Endodermal cell (in vitro differentiated cells): Measurements from ENCODE around the gene CD44. TPM values are rescaled to one million over a fixed set of nuclear protein-coding genes. Genes with fewer than 3 reads are reported as not detected.

Experiments used
- DNase-seq: peaks from one replicate; pipeline ENCODE4 v3.0.0-alpha.2; 2017
- H3K27ac ChIP-seq: 2 replicates; pipeline ENCODE4 v1.5.1; 2013; ENCODE audit warnings: mild to moderate bottlenecking, low read depth, low read length, moderate library complexity
- H3K27me3 ChIP-seq: 2 replicates; pipeline ENCODE4 v1.6.1; 2013; ENCODE audit warnings: mild to moderate bottlenecking, low read length, moderate library complexity; ENCODE audit not compliant: insufficient read depth, control insufficient read depth, poor library complexity, severe bottlenecking
- H3K36me3 ChIP-seq: 2 replicates; pipeline ENCODE4 v1.7.0; 2013; ENCODE audit warnings: mild to moderate bottlenecking, low read length, moderate library complexity; ENCODE audit not compliant: control insufficient read depth, insufficient read depth
- H3K4me1 ChIP-seq: one replicate; pipeline ENCODE4 v1.7.0; 2013; ENCODE audit warnings: low read length; ENCODE audit not compliant: control insufficient read depth, insufficient read depth
- H3K4me3 ChIP-seq: 2 replicates; pipeline ENCODE4 v1.5.1; 2013; ENCODE audit warnings: mild to moderate bottlenecking, low read length, moderate library complexity
- H3K9ac ChIP-seq: 2 replicates; pipeline ENCODE4 v1.6.1; 2013; ENCODE audit warnings: mild to moderate bottlenecking, low read length, moderate library complexity; ENCODE audit not compliant: poor library complexity, severe bottlenecking; ENCODE audit errors: extremely low read depth
- H3K9me3 ChIP-seq: 2 replicates; pipeline ENCODE4 v1.6.1; 2013; ENCODE audit warnings: mild to moderate bottlenecking, low read length, moderate library complexity; ENCODE audit not compliant: control insufficient read depth
- H3K27ac Mint-ChIP-seq: 2 replicates; pipeline ENCODE4 v1.8.0; 2020; ENCODE audit warnings: mixed read lengths
- H3K27me3 Mint-ChIP-seq: 2 replicates; pipeline ENCODE4 v1.8.0; 2021; ENCODE audit warnings: mild to moderate bottlenecking, mixed read lengths; ENCODE audit not compliant: insufficient read depth
- H3K36me3 Mint-ChIP-seq: 2 replicates; pipeline ENCODE4 v1.8.0; 2020; ENCODE audit warnings: low read depth, mixed read lengths
- H3K4me1 Mint-ChIP-seq: 2 replicates; pipeline ENCODE4 v1.8.0; 2020; ENCODE audit warnings: mixed read lengths
- H3K4me3 Mint-ChIP-seq: 2 replicates; pipeline ENCODE4 v1.8.0; 2020; ENCODE audit warnings: mild to moderate bottlenecking, moderate library complexity, mixed read lengths
- H3K9me3 Mint-ChIP-seq: 2 replicates; pipeline ENCODE4 v1.8.0; 2020; ENCODE audit warnings: mild to moderate bottlenecking, mixed read lengths
- CTCF ChIP-seq: fragments of 200-600 bp; sonication (generic); conservative IDR thresholded peaks from 2 replicates; pipeline ENCODE4 v1.5.0; 2021; ENCODE audit warnings: antibody characterized with exemption, mild to moderate bottlenecking
- WGBS, 2 experiments: methylation state at CpG; one replicate each; pipeline versions ENCODE4 v1.1.5 to v1.1.7; 2013; ENCODE audit warnings: missing lambda C conversion rate in 2 of 2, mixed read lengths in 1 of 2; ENCODE audit not compliant: insufficient coverage in 1 of 2, insufficient read length in 1 of 2; 5-methylcytosine and 5-hydroxymethylcytosine counted together
- total RNA-seq, 2 donors: library from RNA; stranded (reverse); fragmentation: NEBNext Ultra II Directional in 1 of 2; extraction: Animal tissue kit (Norgen Biotek cat#: 25700) in 1 of 2; gene quantifications; 2 replicates in 1 of 2; 3 replicates in 1 of 2; pipeline ENCODE4 v1.2.1, GENCODE V29; 2021

Gene CD44
- total RNA-seq, 2 donors from 2014 or later = 1.2 to 4.6 TPM

GRCh38 chr11:35099278-35100012 lies 39.5 kb upstream of the CD44 start:
- 91 to 92% methylated on average over 5 to 6 of the region's 6 CpGs for WGBS, 2 experiments
- Histone ChIP-seq H3K4me3 (no peak overlapping the region), H3K36me3 (no peaks in the 10 kb centered on the region), H3K9ac (no peak overlapping the region), H3K4me1 (no peaks in the 10 kb centered on the region), H3K27me3 (no peaks in the 10 kb centered on the region), H3K9me3 (no peaks in the 10 kb centered on the region), H3K27ac (no peak overlapping the region)
- TF ChIP-seq CTCF = no peak
- H3K9me3 Mint-ChIP-seq = no peaks in the 10 kb centered on the region
- H3K27ac Mint-ChIP-seq = no peak overlapping the region
- H3K27me3 Mint-ChIP-seq = peaks cover 2% of the 10 kb centered on the region
- no peak for DNase-seq
- H3K4me1 Mint-ChIP-seq = peaks cover 2% of the 10 kb centered on the region
- H3K36me3 Mint-ChIP-seq = no peaks in the 10 kb centered on the region
- no peak overlapping the region for H3K4me3 Mint-ChIP-seq

- Mint-ChIP-seq H3K9me3 (no peaks in the 10 kb centered on the region), H3K4me3 (no peak overlapping the region), H3K27ac (no peak overlapping the region), H3K36me3 (no peaks in the 10 kb centered on the region), H3K27me3 (peaks cover 2% of the 10 kb centered on the region), H3K4me1 (peaks cover 2% of the 10 kb centered on the region)
- Histone ChIP-seq H3K36me3 (no peaks in the 10 kb centered on the region), H3K27me3 (no peaks in the 10 kb centered on the region), H3K27ac (no peak overlapping the region), H3K4me3 (no peak overlapping the region), H3K9ac (no peak overlapping the region), H3K4me1 (no peaks in the 10 kb centered on the region), H3K9me3 (no peaks in the 10 kb centered on the region)
- no peak for DNase-seq
- TF ChIP-seq CTCF = no peak
- 95 to 96% methylated on average over 2 to 6 of the region's 6 CpGs for WGBS, 2 experiments
These were observed 39.0 kb upstream of the CD44 start for GRCh38 chr11:35100013-35100383.

- H3K9me3 Mint-ChIP-seq = no peaks in the 10 kb centered on the region
- TF ChIP-seq CTCF = no peak
- no peak overlapping the region for H3K27ac ChIP-seq
- no peaks in the 10 kb centered on the region for H3K36me3 ChIP-seq
- DNase-seq = no peak
- H3K4me3 Mint-ChIP-seq = no peak overlapping the region
- H3K36me3 Mint-ChIP-seq = no peaks in the 10 kb centered on the region
- WGBS, 2 experiments = 77 to 82% methylated on average over 2 to 3 of the region's 3 CpGs
- H3K27me3 ChIP-seq = no peaks in the 10 kb centered on the region
- H3K27me3 Mint-ChIP-seq = peaks cover 5% of the 10 kb centered on the region
- H3K4me1 Mint-ChIP-seq = peaks cover 2% of the 10 kb centered on the region
- H3K27ac Mint-ChIP-seq = peak overlapping the region; percentile 26
- no peaks in the 10 kb centered on the region for H3K9me3 ChIP-seq
- H3K4me3 ChIP-seq = no peak overlapping the region
- no peak overlapping the region for H3K9ac ChIP-seq
- H3K4me1 ChIP-seq = no peaks in the 10 kb centered on the region
These were observed 37.7 kb upstream of the CD44 start for GRCh38 chr11:35101223-35101622.
